IPS-11a (cell line): Measurements from ENCODE around the gene BCAR3.

Source experiments
- H3K4me3 ChIP-seq: one replicate; pipeline ENCODE4 v1.5.1; 2013; ENCODE audit warnings: low read depth, low read length, control low read depth

Gene BCAR3

GRCh38 chr1:93640656-93641440 is 40.8 kb downstream of the BCAR3 start:
- H3K4me3 ChIP-seq = no peak overlapping the region

- no peak overlapping the region for H3K4me3 ChIP-seq
Observed at GRCh38 chr1:93638981-93639380, 42.7 kb downstream of the BCAR3 start.

GRCh38 chr1:93638307-93638847 is 43.3 kb downstream of the BCAR3 start:
- H3K4me3 ChIP-seq = no peak overlapping the region

- H3K4me3 ChIP-seq = no peak overlapping the region
Observed at GRCh38 chr1:93636712-93637111, 44.9 kb downstream of the BCAR3 start.

- no peak overlapping the region for H3K4me3 ChIP-seq
Observed at GRCh38 chr1:93635614-93636543, 45.8 kb downstream of the BCAR3 start.

GRCh38 chr1:93633313-93633712 is 48.3 kb downstream of the BCAR3 start:
- H3K4me3 ChIP-seq = no peak overlapping the region

GRCh38 chr1:93631626-93632365 is 49.8 kb downstream of the BCAR3 start:
- H3K4me3 ChIP-seq = no peak overlapping the region

GRCh38 chr1:93630168-93630567 is 51.5 kb downstream of the BCAR3 start:
- H3K4me3 ChIP-seq = no peak overlapping the region

GRCh38 chr1:93629101-93630059 is 52.3 kb downstream of the BCAR3 start:
- H3K4me3 ChIP-seq = no peak overlapping the region

GRCh38 chr1:93628681-93629080 is 53.0 kb downstream of the BCAR3 start:
- no peak overlapping the region for H3K4me3 ChIP-seq

GRCh38 chr1:93625582-93626327 is 55.9 kb downstream of the BCAR3 start:
- H3K4me3 ChIP-seq = no peak overlapping the region

- no peak overlapping the region for H3K4me3 ChIP-seq
Observed at GRCh38 chr1:93623875-93624274, 57.8 kb downstream of the BCAR3 start.

GRCh38 chr1:93623436-93623835 is 58.2 kb downstream of the BCAR3 start:
- H3K4me3 ChIP-seq = no peak overlapping the region

- H3K4me3 ChIP-seq = no peak overlapping the region
Observed at GRCh38 chr1:93621246-93621645, 60.4 kb downstream of the BCAR3 start.

- H3K4me3 ChIP-seq = no peak overlapping the region
Observed at GRCh38 chr1:93620841-93621210, 60.8 kb downstream of the BCAR3 start.

GRCh38 chr1:93620172-93620840 is 61.3 kb downstream of the BCAR3 start:
- H3K4me3 ChIP-seq = no peak overlapping the region

GRCh38 chr1:93619507-93620171 is 62.0 kb downstream of the BCAR3 start:
- H3K4me3 ChIP-seq = no peak overlapping the region
